Activated naive CD8-positive, alpha-beta T cell treated with anti-CD3 and anti-CD28 coated beads, Interleukin-2, amount 50 U/mL, for 24 hours (primary cell): ENCODE data around the gene IL26.
A peak's percentile ranks its signal among the peaks of the same experiment; 100 is the strongest.

Experiments used
- ATAC-seq: fragments of 150-1000 bp; cut with Tn5 transposase; one replicate; pipeline ENCODE4 v1.10.0; 2021
- DNase-seq: peaks from one replicate; pipeline ENCODE4 v3.0.0; 2021
- H3K27ac Mint-ChIP-seq: one replicate; pipeline ENCODE4 v1.8.0; 2021; ENCODE audit warnings: mild to moderate bottlenecking, mixed read lengths
- H3K27me3 Mint-ChIP-seq: one replicate; pipeline ENCODE4 v1.8.0; 2021; ENCODE audit warnings: mixed read lengths
- H3K36me3 Mint-ChIP-seq: one replicate; pipeline ENCODE4 v1.8.0; 2021; ENCODE audit warnings: low read depth, mixed read lengths
- H3K4me1 Mint-ChIP-seq: one replicate; pipeline ENCODE4 v1.8.0; 2021; ENCODE audit warnings: mixed read lengths
- H3K4me3 Mint-ChIP-seq: one replicate; pipeline ENCODE4 v1.8.0; 2021; ENCODE audit warnings: mild to moderate bottlenecking, moderate library complexity, mixed read lengths
- H3K9me3 Mint-ChIP-seq: one replicate; pipeline ENCODE4 v1.8.0; 2021; ENCODE audit warnings: mixed read lengths

IL26 gene, protein sequence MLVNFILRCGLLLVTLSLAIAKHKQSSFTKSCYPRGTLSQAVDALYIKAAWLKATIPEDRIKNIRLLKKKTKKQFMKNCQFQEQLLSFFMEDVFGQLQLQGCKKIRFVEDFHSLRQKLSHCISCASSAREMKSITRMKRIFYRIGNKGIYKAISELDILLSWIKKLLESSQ

GRCh38 chr12:68225576-68226476 is at the start of gene IL26:
IL26 (minus strand) TSS chr12:68225810; CDS start chr12:68225756, 54 bp downstream.
- no peaks in the 10 kb centered on the region for H3K9me3 Mint-ChIP-seq
- DNase-seq (no peak), ATAC-seq (peak; percentile 25)
- peaks cover 4% of the 10 kb centered on the region for H3K27me3 Mint-ChIP-seq
- no peak within 1 kb of the TSS for H3K4me3 Mint-ChIP-seq
- H3K4me1 Mint-ChIP-seq: peaks cover 14% of the 10 kb centered on the region
- H3K27ac Mint-ChIP-seq: no peak within 1 kb of the TSS
- H3K36me3 Mint-ChIP-seq: no peaks in the 10 kb centered on the region

DNA sequence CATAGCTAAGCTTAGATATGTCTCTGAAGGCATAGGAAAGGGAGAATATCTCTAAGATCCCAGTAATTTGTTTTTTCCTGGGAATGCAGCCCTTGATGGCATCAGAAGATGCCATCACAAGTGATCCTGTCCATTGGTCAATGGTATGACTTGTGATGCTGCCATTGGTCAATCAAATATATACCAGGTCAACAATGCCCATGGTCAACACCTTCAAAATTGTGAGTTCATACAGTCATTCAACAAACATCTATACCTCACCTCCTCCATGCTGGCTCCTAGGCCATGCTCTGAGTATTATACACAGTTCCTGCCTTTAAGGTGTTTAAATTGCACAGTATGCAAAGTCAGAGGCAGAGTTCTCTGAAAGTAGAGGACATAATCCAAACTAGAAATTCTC is 47.1 kb upstream of the IL26 start:
- peaks cover 9% of the 10 kb centered on the region for H3K27me3 Mint-ChIP-seq
- H3K27ac Mint-ChIP-seq: no peak overlapping the region
- ATAC-seq (no peak), DNase-seq (no peak)
- no peak overlapping the region for H3K4me3 Mint-ChIP-seq
- H3K9me3 Mint-ChIP-seq: no peaks in the 10 kb centered on the region
- peaks cover 44% of the 10 kb centered on the region for H3K4me1 Mint-ChIP-seq
- H3K36me3 Mint-ChIP-seq: no peaks in the 10 kb centered on the region

DNA sequence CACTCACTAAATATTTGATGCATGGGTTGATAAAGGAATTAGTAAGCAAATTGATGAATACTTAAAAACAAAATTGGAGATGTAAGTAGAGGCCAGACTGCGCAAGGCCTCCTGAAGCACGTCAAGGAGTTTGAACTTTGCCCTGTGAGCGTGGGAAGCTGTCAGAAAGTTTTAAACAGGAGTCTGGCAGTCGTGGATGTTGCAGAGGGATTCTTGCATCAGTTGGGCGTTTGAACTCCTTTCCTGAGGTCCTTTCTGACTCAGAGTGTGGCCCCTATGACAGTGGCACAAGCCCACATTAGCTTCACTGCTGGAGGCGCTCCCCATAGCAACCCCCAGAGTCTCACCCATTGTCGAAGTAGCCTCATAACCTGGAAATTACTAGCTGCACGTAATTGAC is 45.7 kb upstream of the IL26 start:
- H3K27ac Mint-ChIP-seq: no peak overlapping the region
- H3K36me3 Mint-ChIP-seq: no peaks in the 10 kb centered on the region
- DNase-seq (no peak), ATAC-seq (no peak)
- peaks cover 47% of the 10 kb centered on the region for H3K4me1 Mint-ChIP-seq
- H3K27me3 Mint-ChIP-seq: peaks cover 12% of the 10 kb centered on the region
- no peaks in the 10 kb centered on the region for H3K9me3 Mint-ChIP-seq
- no peak overlapping the region for H3K4me3 Mint-ChIP-seq

GRCh38 chr12:68270358-68270757 is 44.7 kb upstream of the IL26 start:
- Mint-ChIP-seq H3K27ac (no peak overlapping the region), H3K9me3 (no peaks in the 10 kb centered on the region), H3K36me3 (peaks cover 2% of the 10 kb centered on the region), H3K27me3 (peaks cover 14% of the 10 kb centered on the region), H3K4me1 (peaks cover 47% of the 10 kb centered on the region), H3K4me3 (no peak overlapping the region)
- no peak for ATAC-seq
- no peak for DNase-seq

GRCh38 chr12:68269779-68270178 is 44.2 kb upstream of the IL26 start:
- Mint-ChIP-seq H3K27me3 (peaks cover 19% of the 10 kb centered on the region), H3K9me3 (no peaks in the 10 kb centered on the region), H3K36me3 (peaks cover 2% of the 10 kb centered on the region), H3K4me3 (no peak overlapping the region), H3K27ac (peak overlapping the region; percentile 33), H3K4me1 (peaks cover 51% of the 10 kb centered on the region)
- peak; percentile 87 for ATAC-seq
- DNase-seq: no peak

- Mint-ChIP-seq H3K4me1 (peaks cover 52% of the 10 kb centered on the region), H3K9me3 (no peaks in the 10 kb centered on the region), H3K27me3 (peaks cover 25% of the 10 kb centered on the region), H3K27ac (no peak overlapping the region), H3K36me3 (peaks cover 2% of the 10 kb centered on the region), H3K4me3 (no peak overlapping the region)
- DNase-seq: no peak
- ATAC-seq: no peak
Measured at GRCh38 chr12:68268967-68269366, 43.4 kb upstream of the IL26 start.

GRCh38 chr12:68267892-68268396 is 42.3 kb upstream of the IL26 start:
- Mint-ChIP-seq H3K9me3 (no peaks in the 10 kb centered on the region), H3K36me3 (peaks cover 2% of the 10 kb centered on the region), H3K4me1 (peaks cover 52% of the 10 kb centered on the region), H3K27ac (peak overlapping the region; percentile 76), H3K4me3 (peak overlapping the region; percentile 7), H3K27me3 (peaks cover 31% of the 10 kb centered on the region)
- DNase-seq (no peak), ATAC-seq (peak; percentile 69)

DNA sequence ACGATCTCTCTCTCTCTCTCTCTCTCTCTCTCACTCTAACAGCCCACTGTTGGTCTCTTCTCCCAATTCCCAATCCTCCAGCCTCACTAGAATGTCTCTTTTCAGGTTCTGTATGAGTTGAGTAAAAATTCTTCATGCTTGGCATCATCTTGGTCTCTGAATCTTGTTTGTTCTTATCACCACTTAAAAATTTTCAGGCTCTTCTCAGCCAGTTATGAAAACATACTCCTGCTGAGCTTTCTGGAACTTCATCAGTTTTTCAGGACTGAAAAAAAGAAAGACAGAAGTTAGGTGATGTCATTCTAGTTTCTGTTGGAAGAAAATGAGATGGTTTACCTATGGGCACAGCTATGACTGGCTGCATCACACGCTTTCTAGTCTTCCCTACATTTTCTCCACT is 39.2 kb upstream of the IL26 start:
- Mint-ChIP-seq H3K4me1 (peaks cover 66% of the 10 kb centered on the region), H3K4me3 (no peak overlapping the region), H3K27ac (no peak overlapping the region), H3K36me3 (peaks cover 2% of the 10 kb centered on the region), H3K27me3 (peaks cover 25% of the 10 kb centered on the region), H3K9me3 (no peaks in the 10 kb centered on the region)
- no peak for DNase-seq
- ATAC-seq: no peak

DNA sequence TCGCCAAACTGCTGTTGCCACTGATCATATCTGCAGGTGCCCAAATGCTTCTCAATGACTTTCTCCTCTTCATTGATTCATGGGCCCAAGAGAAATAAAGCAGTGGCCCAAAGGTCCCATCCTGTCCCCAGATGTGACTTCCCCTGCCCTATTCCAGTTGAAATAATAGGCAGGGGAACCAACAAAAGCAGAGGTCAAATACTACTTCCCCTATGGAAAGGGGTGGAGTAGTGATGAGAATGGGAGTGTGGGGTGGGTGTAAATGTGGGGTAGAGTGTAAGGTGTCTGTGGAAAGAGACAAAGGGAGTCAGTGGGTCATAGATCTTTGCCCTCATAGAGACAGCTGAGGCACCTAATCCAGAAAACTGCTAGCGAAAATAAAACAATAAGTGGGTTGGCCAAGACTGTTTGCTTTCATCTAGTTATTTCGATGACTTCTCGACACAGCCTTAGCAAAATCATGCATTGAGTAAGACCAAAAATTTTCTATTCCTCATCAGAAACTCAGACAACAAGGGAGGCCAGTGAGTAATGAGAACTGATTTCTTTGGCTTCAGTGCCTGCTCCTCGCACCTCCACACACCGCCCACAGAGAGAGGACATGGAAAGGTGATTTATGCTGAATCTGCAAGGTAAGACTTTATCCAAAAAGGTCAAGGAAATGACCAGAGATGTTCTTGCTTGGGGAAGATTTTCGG is 38.7 kb upstream of the IL26 start:
- Mint-ChIP-seq H3K9me3 (no peaks in the 10 kb centered on the region), H3K4me1 (peaks cover 66% of the 10 kb centered on the region), H3K27me3 (peaks cover 24% of the 10 kb centered on the region), H3K4me3 (no peak overlapping the region), H3K27ac (no peak overlapping the region), H3K36me3 (peaks cover 2% of the 10 kb centered on the region)
- ATAC-seq: no peak
- no peak for DNase-seq

- Mint-ChIP-seq H3K9me3 (no peaks in the 10 kb centered on the region), H3K36me3 (peaks cover 2% of the 10 kb centered on the region), H3K4me1 (peaks cover 63% of the 10 kb centered on the region), H3K27ac (no peak overlapping the region), H3K4me3 (no peak overlapping the region), H3K27me3 (peaks cover 24% of the 10 kb centered on the region)
- no peak for DNase-seq
- no peak for ATAC-seq
Measured at GRCh38 chr12:68263366-68263765, 37.8 kb upstream of the IL26 start.

DNA sequence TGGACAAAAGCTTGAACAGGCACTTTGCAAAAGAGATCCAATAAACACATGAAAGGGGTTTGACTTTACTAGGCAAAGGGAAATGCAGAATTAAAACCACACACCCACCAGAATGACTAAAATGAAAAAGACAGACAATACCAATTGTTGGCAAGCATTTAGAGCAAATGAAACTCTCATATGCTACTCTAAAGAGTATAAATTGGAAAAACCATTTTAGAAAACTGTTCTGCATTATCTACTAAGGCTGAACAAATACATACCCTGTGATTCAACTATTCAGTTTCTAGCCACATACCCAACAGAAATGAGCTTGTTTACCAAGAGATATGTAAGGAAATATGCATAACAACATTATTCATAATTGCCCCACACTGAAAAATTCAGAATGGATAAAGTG is 36.3 kb upstream of the IL26 start:
- peaks cover 54% of the 10 kb centered on the region for H3K4me1 Mint-ChIP-seq
- H3K27ac Mint-ChIP-seq: no peak overlapping the region
- no peak overlapping the region for H3K4me3 Mint-ChIP-seq
- ATAC-seq (peak; percentile 33), DNase-seq (no peak)
- no peaks in the 10 kb centered on the region for H3K9me3 Mint-ChIP-seq
- H3K36me3 Mint-ChIP-seq: peaks cover 2% of the 10 kb centered on the region
- H3K27me3 Mint-ChIP-seq: peaks cover 24% of the 10 kb centered on the region

DNA sequence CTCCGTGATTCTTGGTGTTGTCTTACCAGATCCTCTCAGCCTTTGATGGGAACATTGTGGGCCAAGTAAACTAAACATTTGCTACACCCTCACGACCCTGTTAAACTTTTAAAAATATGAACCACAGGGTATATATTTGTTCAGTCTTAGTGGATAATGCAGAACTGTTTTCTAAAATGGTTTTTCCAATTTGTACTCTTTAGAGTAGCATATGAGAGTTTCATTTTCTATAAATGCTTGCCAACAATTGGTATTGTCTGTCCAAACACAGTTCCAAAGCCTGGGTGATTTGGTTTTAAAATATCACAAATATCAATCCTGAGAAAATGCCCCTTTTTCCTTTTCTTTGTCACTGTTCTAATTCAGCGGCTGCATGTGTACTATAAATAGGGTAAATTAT is 34.5 kb upstream of the IL26 start:
- no peaks in the 10 kb centered on the region for H3K36me3 Mint-ChIP-seq
- peaks cover 18% of the 10 kb centered on the region for H3K27me3 Mint-ChIP-seq
- no peak overlapping the region for H3K4me3 Mint-ChIP-seq
- H3K9me3 Mint-ChIP-seq: no peaks in the 10 kb centered on the region
- ATAC-seq (no peak), DNase-seq (no peak)
- peaks cover 49% of the 10 kb centered on the region for H3K4me1 Mint-ChIP-seq
- H3K27ac Mint-ChIP-seq: no peak overlapping the region

DNA sequence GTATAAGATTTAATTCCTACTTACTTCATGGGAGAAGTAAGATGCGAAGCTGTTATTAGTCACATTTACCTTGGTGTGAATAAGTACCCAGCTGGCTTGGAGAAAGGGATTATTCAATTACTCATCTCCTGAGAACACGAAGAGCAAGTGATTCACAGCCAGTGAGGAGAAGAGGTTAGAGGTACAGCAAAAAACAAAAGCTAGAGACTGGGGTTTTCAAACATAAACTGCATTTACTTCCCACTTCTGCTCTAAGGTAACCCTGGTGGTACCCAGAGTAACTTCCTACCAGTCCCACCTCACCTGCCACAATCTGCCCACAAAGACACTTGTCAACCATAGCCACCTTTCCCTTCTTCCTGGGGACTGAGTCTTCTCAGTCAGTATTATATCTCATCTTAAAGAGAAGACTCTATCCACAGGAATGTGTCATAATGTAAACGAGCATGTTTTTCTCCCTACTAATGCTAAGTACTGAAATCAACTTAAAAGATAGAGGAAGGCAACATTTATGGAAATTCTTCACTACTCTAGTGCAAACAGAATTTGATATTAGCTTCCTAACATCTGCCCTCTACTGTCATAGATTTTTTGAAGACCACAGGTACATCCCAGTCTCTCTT is 33.8 kb upstream of the IL26 start:
- Mint-ChIP-seq H3K4me3 (peak overlapping the region; percentile 8), H3K27me3 (peaks cover 16% of the 10 kb centered on the region), H3K27ac (peak overlapping the region; percentile 80), H3K4me1 (peaks cover 44% of the 10 kb centered on the region), H3K9me3 (no peaks in the 10 kb centered on the region), H3K36me3 (no peaks in the 10 kb centered on the region)
- DNase-seq: peak; percentile 38
- peak; percentile 94 for ATAC-seq

- Mint-ChIP-seq H3K4me3 (no peak within 1 kb of the TSS), H3K27ac (no peak within 1 kb of the TSS), H3K9me3 (no peaks in the 10 kb centered on the region), H3K36me3 (no peaks in the 10 kb centered on the region), H3K27me3 (peaks cover 14% of the 10 kb centered on the region), H3K4me1 (peaks cover 11% of the 10 kb centered on the region)
- DNase-seq (no peak), ATAC-seq (no peak)
Measured at GRCh38 chr12:68253504-68253903, 27.9 kb upstream of the IL26 start, which contains the start of gene IL22. IL22 (minus strand) TSS chr12:68253604; CDS start chr12:68253448, 156 bp downstream.
